GM12872 (cell line): ENCODE results near the gene HK1.

Experiments
- TF ChIP-seq, protein P1 (sequence below): IDR thresholded peaks from 3 replicates; pipeline ENCODE4 v1.5.1; 2011; ENCODE audit warnings: low read depth, mild to moderate bottlenecking, low read length, moderate library complexity; ENCODE audit not compliant: insufficient read depth

The HK1 gene

GRCh38 chr10:69418052-69418752, 139.9 kb downstream of the HK1 start:
- TF ChIP-seq, protein P1, sequence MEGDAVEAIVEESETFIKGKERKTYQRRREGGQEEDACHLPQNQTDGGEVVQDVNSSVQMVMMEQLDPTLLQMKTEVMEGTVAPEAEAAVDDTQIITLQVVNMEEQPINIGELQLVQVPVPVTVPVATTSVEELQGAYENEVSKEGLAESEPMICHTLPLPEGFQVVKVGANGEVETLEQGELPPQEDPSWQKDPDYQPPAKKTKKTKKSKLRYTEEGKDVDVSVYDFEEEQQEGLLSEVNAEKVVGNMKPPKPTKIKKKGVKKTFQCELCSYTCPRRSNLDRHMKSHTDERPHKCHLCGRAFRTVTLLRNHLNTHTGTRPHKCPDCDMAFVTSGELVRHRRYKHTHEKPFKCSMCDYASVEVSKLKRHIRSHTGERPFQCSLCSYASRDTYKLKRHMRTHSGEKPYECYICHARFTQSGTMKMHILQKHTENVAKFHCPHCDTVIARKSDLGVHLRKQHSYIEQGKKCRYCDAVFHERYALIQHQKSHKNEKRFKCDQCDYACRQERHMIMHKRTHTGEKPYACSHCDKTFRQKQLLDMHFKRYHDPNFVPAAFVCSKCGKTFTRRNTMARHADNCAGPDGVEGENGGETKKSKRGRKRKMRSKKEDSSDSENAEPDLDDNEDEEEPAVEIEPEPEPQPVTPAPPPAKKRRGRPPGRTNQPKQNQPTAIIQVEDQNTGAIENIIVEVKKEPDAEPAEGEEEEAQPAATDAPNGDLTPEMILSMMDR: no peak

DNA sequence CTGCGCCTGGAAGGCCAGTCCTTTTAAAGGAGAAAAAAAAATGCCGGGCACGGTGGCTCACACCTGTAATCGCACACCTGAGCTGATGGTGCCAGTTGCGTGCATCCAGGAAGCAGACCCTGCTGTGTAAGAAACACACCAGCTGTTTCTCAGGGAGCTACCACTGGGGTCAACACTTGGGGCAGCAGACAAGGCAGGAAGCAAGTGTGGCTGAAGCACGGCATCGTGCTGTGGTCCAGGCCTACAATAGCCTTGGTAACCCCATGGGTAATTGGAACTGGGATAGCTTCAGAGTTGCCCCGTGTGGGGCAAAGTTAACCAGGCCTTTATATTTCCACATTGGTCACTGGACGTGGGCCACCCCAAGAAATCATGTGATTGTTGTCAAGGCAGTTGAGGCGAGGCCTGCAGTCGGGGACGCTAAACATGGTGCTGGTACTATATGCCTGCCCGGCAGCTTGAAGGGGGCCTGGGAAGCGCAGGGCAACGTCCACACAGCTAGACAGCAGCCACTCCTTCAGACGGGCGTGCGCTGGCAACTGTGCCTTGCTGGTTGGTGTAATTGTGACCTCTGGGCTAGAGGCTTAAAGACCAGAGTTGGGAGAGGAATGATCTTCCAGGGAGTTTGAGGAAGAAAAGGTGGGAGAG, 140.9 kb downstream of the HK1 start:
- TF ChIP-seq, protein P1: no peak

DNA sequence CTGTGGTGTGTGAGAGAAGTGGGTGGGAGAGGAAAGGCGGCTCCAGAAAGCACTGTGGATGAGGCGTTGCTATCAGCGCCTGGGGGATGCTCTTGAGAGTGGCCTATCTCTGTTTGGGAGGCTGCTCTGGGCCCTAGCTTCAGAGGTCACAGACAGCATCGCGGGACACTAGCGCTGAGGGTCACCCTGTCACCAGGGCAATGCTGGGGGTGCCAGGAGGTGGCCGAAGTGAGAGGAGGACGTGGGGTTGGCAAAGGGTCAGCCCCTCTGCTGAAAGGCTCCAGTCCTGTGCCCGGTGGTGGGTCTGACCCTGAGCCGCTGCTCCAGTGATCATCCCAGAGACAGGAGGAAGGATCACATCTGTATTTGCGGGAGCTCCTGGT, 141.4 kb downstream of the HK1 start:
- TF ChIP-seq, protein P1: no peak

- TF ChIP-seq, protein P1: no peak
These were observed 143.5 kb downstream of the HK1 start for GRCh38 chr10:69421611-69422308.

DNA sequence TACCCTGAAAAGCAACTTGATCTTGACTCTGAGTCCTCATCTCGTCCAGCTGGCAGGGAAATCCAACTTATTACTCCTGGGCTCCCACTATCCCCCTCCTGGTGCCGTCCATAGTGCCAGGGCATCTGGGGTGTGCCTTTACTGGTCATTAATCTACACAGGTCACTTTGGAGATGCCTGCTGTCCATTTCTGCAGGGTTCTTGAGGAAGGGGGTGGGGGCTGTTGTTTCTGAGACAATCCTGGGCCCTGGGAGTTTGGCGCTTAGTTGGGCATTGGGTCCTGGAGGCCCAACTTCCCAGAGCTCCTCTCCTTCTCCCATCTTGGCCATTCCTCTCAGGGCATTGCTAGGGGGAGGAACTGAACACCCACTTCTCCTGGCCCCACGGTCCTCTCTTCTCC, 144.4 kb downstream of the HK1 start:
- TF ChIP-seq, protein P1: no peak

DNA sequence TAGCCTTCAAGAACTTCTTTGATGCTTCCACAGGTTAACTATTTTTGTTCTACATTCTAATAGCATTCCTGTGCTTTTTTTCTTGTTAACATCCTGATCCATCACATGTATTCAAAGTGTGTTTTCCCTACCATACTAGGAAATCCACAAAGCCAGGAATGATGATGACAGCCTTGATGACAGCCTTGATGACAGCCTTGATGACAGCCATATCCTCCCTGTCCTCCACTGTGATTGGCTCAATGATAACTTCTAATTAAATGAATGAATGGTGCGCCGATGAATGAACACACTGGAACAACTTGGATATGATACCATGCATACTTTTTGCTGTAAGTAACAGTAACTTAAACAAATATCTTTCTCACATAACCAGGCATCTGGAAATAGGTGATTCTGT, 146.7 kb downstream of the HK1 start:
- TF ChIP-seq, protein P1: no peak

- TF ChIP-seq, protein P1: no peak
These were observed 147.4 kb downstream of the HK1 start for GRCh38 chr10:69425511-69426298.
